ENCODE measurements around the gene DCLK1.

DCLK1 gene

GRCh38 chr13:36154567-36155291 lies 23.5 kb upstream of the DCLK1 start:
- H3K4me2 ChIP-seq: no peak overlapping the region
- H3K36me3 ChIP-seq: no peaks in the 10 kb centered on the region
- no peak for TF ChIP-seq Cebpa-rat (IDR thresholded peaks at IDR 0.05)
- no peak overlapping the region for H3K27ac ChIP-seq
- peaks cover 6% of the 10 kb centered on the region for H3K9me3 ChIP-seq
- H3K27me3 ChIP-seq: no peaks in the 10 kb centered on the region
- H3K4me3 ChIP-seq: no peak overlapping the region
- no peaks in the 10 kb centered on the region for H4K20me1 ChIP-seq
- H3K9ac ChIP-seq: no peak overlapping the region
- H3K4me1 ChIP-seq: no peaks in the 10 kb centered on the region

- no peaks in the 10 kb centered on the region for H3K4me1 ChIP-seq
- no peaks in the 10 kb centered on the region for H3K36me3 ChIP-seq
- H3K27ac ChIP-seq: no peak overlapping the region
- peaks cover 6% of the 10 kb centered on the region for H3K9me3 ChIP-seq
- H3K9ac ChIP-seq: no peak overlapping the region
- no peaks in the 10 kb centered on the region for H3K27me3 ChIP-seq
- no peak overlapping the region for H3K4me2 ChIP-seq
- H3K4me3 ChIP-seq: no peak overlapping the region
- no peak for TF ChIP-seq Cebpa-rat (IDR thresholded peaks at IDR 0.05)
- H4K20me1 ChIP-seq: no peaks in the 10 kb centered on the region
Observed at GRCh38 chr13:36151591-36151990, 20.4 kb upstream of the DCLK1 start.

- Histone ChIP-seq H3K4me3 (no peak overlapping the region), H4K20me1 (no peaks in the 10 kb centered on the region), H3K9ac (no peak overlapping the region), H3K36me3 (no peaks in the 10 kb centered on the region), H3K9me3 (no peaks in the 10 kb centered on the region), H3K4me2 (no peak overlapping the region), H3K27me3 (no peaks in the 10 kb centered on the region), H3K4me1 (no peaks in the 10 kb centered on the region), H3K27ac (no peak overlapping the region)
- no peak for TF ChIP-seq Cebpa-rat (IDR thresholded peaks at IDR 0.05)
Observed at GRCh38 chr13:36148446-36148845, 17.3 kb upstream of the DCLK1 start.

GRCh38 chr13:36147330-36147729 lies 16.1 kb upstream of the DCLK1 start:
- H3K27ac ChIP-seq: no peak overlapping the region
- no peak for TF ChIP-seq Cebpa-rat (IDR thresholded peaks at IDR 0.05)
- H3K9me3 ChIP-seq: no peaks in the 10 kb centered on the region
- H3K4me3 ChIP-seq: no peak overlapping the region
- H3K4me1 ChIP-seq: no peaks in the 10 kb centered on the region
- no peak overlapping the region for H3K9ac ChIP-seq
- H3K27me3 ChIP-seq: no peaks in the 10 kb centered on the region
- no peaks in the 10 kb centered on the region for H3K36me3 ChIP-seq
- H3K4me2 ChIP-seq: no peak overlapping the region
- no peaks in the 10 kb centered on the region for H4K20me1 ChIP-seq

- no peak overlapping the region for H3K27ac ChIP-seq
- H3K27me3 ChIP-seq: no peaks in the 10 kb centered on the region
Observed at GRCh38 chr13:36146511-36147269, 15.5 kb upstream of the DCLK1 start.

GRCh38 chr13:36143738-36144137 lies 12.6 kb upstream of the DCLK1 start:
- H3K4me3 ChIP-seq: no peak overlapping the region
- H4K20me1 ChIP-seq: no peaks in the 10 kb centered on the region
- H3K27ac ChIP-seq: no peak overlapping the region
- TF ChIP-seq Cebpa-rat (IDR thresholded peaks at IDR 0.05): no peak
- no peak overlapping the region for H3K4me2 ChIP-seq
- H3K27me3 ChIP-seq: no peaks in the 10 kb centered on the region
- no peaks in the 10 kb centered on the region for H3K36me3 ChIP-seq
- no peaks in the 10 kb centered on the region for H3K9me3 ChIP-seq
- H3K9ac ChIP-seq: no peak overlapping the region
- no peaks in the 10 kb centered on the region for H3K4me1 ChIP-seq

More at GRCh38 chr13:36146511-36147269, 15.5 kb upstream of the DCLK1 start:
- Histone ChIP-seq H3K36me3 (no peaks in the 10 kb centered on the region), H3K9ac (no peak overlapping the region), H4K20me1 (no peaks in the 10 kb centered on the region), H3K4me1 (no peaks in the 10 kb centered on the region), H3K4me3 (no peak overlapping the region), H3K9me3 (no peaks in the 10 kb centered on the region), H3K4me2 (no peak overlapping the region)
- no peak for TF ChIP-seq Cebpa-rat (IDR thresholded peaks at IDR 0.05)

GRCh38 chr13:36142735-36143134 lies 11.6 kb upstream of the DCLK1 start:
- H3K4me2 ChIP-seq: no peak overlapping the region
- no peak for TF ChIP-seq Cebpa-rat (IDR thresholded peaks at IDR 0.05)
- H3K9me3 ChIP-seq: no peaks in the 10 kb centered on the region

GRCh38 chr13:36135876-36136275 lies 4.7 kb upstream of the DCLK1 start:
- no peak overlapping the region for H3K4me2 ChIP-seq
- no peaks in the 10 kb centered on the region for H4K20me1 ChIP-seq
- no peaks in the 10 kb centered on the region for H3K4me1 ChIP-seq
- no peaks in the 10 kb centered on the region for H3K27me3 ChIP-seq
- no peak overlapping the region for H3K4me3 ChIP-seq
- H3K9me3 ChIP-seq: peaks cover 9% of the 10 kb centered on the region
- no peaks in the 10 kb centered on the region for H3K36me3 ChIP-seq
- TF ChIP-seq Cebpa-rat (IDR thresholded peaks at IDR 0.05): no peak
- H3K27ac ChIP-seq: no peak overlapping the region
- no peak overlapping the region for H3K9ac ChIP-seq

More at GRCh38 chr13:36142735-36143134, 11.6 kb upstream of the DCLK1 start:
- no peaks in the 10 kb centered on the region for H3K4me1 ChIP-seq
- H3K9ac ChIP-seq: no peak overlapping the region
- no peak overlapping the region for H3K27ac ChIP-seq
- no peak overlapping the region for H3K4me3 ChIP-seq
- H3K36me3 ChIP-seq: no peaks in the 10 kb centered on the region
- H3K27me3 ChIP-seq: no peaks in the 10 kb centered on the region
- H4K20me1 ChIP-seq: no peaks in the 10 kb centered on the region

GRCh38 chr13:36134632-36135031 lies 3.5 kb upstream of the DCLK1 start:
- H3K9me3 ChIP-seq: peaks cover 17% of the 10 kb centered on the region
- no peaks in the 10 kb centered on the region for H3K36me3 ChIP-seq
- no peaks in the 10 kb centered on the region for H3K4me1 ChIP-seq
- H3K9ac ChIP-seq: no peak overlapping the region
- no peaks in the 10 kb centered on the region for H4K20me1 ChIP-seq
- no peak for TF ChIP-seq Cebpa-rat (IDR thresholded peaks at IDR 0.05)
- H3K4me2 ChIP-seq: no peak overlapping the region
- H3K4me3 ChIP-seq: no peak overlapping the region
- no peaks in the 10 kb centered on the region for H3K27me3 ChIP-seq
- H3K27ac ChIP-seq: no peak overlapping the region

GRCh38 chr13:36133950-36134626 lies 2.9 kb upstream of the DCLK1 start:
- Histone ChIP-seq H3K36me3 (no peaks in the 10 kb centered on the region), H3K4me1 (no peaks in the 10 kb centered on the region), H3K9me3 (peaks cover 17% of the 10 kb centered on the region), H3K4me2 (no peak overlapping the region), H3K9ac (no peak overlapping the region), H3K27me3 (no peaks in the 10 kb centered on the region), H4K20me1 (no peaks in the 10 kb centered on the region), H3K27ac (no peak overlapping the region), H3K4me3 (no peak overlapping the region)
- no peak for TF ChIP-seq Cebpa-rat (IDR thresholded peaks at IDR 0.05)
